NCI-H748 treated with DMSO at 0.1 percent for 48 hours (cell line): Measurements from ENCODE around the gene CDC14A.

Source experiments
- DNase-seq: peaks from one replicate; lab custom pipeline; 2025; lab: John Stamatoyannopoulos, UW

Gene CDC14A

DNA sequence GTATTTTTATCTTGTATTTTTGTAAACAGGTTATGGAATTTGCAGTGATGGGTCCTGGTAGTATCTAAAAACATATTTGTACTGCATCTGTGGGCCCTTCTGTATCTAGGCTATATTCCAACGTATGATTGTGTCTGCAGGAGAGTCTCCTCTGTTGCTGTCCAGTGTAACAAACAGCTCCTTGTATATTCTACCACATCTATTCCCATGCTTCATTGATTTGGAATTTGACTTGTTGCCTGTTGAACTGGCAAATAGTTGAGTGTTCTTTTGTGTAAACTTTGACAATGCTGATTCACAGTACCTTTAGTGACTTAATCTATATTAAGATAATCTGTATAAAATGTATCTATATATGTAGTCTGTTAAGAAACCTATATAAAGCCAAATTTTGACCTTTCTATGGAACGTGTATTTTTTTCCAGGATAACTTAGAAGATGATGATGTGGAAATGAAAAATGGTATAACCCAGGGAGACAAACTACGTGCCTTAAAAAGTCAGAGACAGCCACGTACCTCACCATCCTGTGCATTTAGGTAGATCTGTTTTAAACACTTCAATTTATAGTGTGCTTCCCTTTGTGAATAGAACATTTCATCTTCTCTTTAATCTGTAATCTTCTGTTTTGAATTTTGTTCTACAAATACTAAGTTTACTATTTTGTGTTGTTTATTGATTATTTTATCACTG lies 142.2 kb downstream of the CDC14A start:
- DNase-seq: no peak

- DNase-seq: no peak
Observed at GRCh38 chr1:100496896-100497295, 144.6 kb downstream of the CDC14A start.

DNA sequence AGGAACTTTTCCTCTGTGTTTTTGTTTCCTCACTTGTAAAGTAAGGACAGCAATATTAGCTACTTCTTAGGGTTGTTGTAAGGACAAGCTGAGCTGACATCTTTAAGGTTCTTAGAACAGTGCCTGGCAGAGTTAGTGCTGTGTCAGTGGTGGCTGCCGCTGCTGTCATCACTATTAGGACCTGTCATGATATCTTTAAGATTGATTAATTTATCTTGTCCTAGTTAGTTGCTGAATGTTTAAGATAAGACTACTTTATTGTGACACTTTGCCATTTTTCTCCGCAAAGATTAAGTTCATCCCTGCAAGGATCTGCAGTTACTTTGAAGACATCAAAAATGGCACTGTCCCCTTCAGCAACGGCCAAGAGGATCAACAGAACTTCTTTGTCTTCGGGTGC lies 145.5 kb downstream of the CDC14A start:
- DNase-seq: no peak

DNA sequence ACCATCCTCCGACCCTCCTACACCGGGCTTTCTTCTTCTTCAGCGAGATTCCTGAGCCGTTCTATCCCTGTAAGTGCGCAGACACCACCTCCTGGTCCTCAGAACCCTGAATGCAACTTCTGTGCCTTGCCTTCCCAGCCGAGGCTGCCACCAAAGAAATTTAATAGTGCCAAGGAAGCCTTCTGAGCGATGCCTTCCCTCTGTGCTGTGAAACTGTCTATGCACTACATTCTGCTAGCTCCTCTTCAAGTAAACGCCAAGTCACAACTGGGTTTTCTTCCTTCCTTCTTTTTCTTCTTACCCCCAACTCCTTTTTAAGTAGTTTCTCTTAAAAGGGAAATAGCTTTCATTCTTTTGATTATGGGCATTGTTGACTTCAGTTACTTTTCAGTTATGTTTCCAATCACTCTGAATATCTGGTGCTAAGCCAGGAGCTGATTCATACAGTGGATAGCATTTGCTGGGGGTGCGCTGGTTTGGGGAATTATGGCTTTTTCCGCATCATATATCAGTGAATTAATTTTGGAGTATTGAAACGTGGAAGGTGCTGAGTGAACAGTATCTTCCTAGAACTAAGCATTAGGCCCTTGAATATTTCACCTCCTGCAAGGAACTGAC lies 147.0 kb downstream of the CDC14A start:
- no peak for DNase-seq

DNA sequence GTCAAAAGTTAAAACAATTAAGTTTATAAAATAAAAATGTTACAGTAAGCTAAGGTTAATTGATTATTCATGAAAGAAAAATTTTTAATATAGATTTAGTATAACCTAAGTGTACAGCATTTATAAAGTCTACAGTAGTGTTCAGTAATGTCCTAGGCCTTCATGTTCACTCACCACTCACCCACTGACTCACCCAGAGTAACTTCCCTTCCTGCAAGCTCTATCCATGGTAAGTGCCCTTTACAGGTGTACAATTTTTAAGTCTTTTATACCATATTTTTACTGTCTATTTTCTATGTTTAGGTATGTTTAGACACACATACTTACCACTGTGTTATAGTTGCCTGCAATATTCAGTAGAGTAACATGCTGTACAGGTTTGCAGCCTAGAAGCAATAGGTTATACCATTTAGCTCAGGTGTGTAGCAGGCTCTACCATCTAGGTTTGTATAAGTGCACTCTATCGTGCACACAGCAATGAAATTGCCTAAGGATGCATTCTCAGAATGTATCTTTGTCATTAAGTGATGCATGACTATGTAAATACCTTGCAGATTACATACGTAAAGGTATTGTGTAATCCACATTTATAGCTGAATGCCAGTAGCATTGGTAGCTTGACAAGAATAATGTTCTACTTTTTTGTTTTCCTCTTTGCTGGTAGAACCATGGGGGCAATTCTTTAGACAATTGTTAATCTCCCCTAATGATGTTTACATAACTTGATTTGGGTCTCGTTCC lies 149.9 kb downstream of the CDC14A start:
- peak; percentile 49 for DNase-seq

DNA sequence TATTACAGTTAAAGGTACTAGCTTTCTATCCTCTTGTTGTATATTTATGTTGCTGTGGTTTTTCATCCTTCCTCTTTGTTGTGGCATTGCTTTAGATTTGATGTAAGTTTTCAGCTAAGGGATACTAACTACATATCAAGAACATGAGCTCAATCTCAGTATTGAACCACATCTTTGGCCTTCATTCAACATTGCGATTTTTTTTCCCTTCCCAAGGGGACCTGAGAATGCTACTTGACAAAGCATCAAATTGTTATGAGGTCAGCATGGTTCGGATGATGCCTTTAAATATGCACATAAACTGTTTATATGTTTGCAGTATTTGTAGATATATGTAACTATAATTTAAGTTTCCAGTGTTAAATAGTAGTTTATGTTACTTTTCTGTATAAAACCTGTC lies 153.9 kb downstream of the CDC14A start:
- DNase-seq: no peak

GRCh38 chr1:100510451-100510850 lies 158.1 kb downstream of the CDC14A start:
- DNase-seq: no peak

DNA sequence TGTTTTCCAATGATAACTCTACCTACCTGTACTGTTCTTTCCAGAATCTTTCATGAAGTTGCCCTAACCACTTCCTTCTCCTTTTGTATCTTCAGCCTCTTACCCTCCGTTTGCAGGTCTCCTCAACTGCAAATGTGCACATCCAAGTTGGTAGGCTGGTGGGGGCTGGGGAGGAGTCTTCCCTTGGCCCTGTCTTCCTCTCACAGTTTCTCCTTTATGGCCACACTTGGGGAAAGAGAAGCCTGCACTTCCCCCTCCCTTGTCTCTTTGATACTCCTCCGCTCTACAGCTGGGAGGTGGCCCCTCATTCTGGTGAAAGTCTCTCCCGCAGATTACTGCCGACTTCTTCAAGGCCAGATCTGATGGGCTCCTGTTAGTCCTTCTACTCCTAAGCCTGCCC lies 158.8 kb downstream of the CDC14A start:
- no peak for DNase-seq

DNA sequence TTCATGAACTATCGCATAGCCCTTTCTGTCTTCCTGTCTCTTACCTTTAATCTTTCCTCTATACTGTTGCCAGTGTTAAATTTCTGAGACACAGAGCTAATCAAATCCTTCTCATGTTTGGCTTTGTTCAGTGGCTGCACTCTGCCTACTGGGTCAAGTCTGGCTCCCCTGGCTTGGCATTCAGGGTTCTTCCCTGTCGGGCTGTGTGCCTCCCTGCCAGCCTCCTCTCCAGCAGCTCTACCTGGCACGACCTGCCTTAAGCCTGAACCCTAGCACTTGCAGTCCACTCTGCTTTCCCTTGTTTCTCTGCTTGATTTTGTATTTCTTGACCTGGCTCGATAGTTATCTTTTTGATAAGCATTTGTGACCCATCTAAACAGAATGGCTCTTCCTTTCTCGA lies 159.5 kb downstream of the CDC14A start:
- DNase-seq: no peak

- DNase-seq: no peak
Observed at GRCh38 chr1:100512803-100513352, 160.6 kb downstream of the CDC14A start.

DNA sequence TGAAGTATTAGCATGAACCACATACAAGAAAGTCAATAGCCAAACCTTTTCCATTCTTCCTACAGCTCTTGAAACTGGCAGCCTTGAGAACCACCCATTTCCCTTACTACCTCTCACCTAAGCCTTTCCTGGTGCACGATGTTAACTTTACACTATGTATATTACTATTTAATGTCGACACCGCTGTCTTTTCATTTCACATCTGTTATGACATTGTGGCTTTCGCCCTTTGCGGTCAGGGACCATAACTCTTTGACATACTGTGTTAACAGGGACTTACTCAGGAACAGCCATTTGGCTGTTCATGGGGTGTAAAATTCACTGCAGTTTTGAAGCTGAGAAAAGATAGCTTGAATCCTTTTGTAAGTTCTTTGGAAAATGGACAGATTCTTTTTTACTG lies 164.6 kb downstream of the CDC14A start:
- no peak for DNase-seq

- DNase-seq: no peak
Observed at GRCh38 chr1:100517515-100517914, 165.2 kb downstream of the CDC14A start.

- DNase-seq: no peak
Observed at GRCh38 chr1:100518023-100518422, 165.7 kb downstream of the CDC14A start.

GRCh38 chr1:100523038-100523652 lies 170.8 kb downstream of the CDC14A start:
- DNase-seq: no peak

DNA sequence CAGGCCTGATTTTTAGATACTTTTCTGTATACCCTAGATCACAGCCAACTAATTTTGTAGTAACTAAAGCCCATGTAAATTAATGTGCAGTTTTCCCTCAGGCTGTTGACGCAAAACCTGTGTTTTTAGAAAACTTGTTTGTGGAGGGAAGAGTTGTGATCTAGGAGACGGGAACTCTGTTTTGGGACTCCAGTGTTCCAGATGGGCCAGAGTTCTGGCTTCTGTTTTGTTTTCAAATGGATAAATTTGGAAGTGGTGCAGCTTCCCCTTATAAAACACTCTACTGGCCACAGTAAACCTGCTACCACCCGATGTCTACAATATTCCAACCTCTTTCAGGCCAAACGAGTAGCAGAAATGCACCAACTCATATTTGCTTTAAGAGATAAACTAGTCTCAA lies 172.0 kb downstream of the CDC14A start:
- no peak for DNase-seq

GRCh38 chr1:100526894-100527293 lies 174.6 kb downstream of the CDC14A start:
- DNase-seq: no peak

DNA sequence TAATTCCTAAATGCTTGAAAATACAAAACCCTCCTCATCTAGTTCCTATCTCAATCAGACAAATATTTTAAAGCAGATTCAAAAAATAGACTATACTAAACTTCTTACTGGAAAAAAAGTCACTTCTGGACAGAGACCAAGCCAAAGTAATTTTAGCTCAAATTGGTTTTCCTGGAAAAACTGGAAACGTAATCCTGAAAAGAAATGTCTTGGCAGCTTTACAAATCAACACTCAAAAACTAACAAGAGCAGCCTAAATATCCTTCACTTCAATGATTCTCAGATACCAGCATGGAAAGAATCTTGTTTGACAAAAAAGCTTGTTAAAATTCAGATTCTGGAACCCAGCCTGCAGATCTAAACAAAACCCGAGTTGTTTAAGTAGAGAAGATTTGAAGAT lies 176.6 kb downstream of the CDC14A start:
- DNase-seq: no peak

GRCh38 chr1:100530141-100530540 lies 177.8 kb downstream of the CDC14A start:
- no peak for DNase-seq

DNA sequence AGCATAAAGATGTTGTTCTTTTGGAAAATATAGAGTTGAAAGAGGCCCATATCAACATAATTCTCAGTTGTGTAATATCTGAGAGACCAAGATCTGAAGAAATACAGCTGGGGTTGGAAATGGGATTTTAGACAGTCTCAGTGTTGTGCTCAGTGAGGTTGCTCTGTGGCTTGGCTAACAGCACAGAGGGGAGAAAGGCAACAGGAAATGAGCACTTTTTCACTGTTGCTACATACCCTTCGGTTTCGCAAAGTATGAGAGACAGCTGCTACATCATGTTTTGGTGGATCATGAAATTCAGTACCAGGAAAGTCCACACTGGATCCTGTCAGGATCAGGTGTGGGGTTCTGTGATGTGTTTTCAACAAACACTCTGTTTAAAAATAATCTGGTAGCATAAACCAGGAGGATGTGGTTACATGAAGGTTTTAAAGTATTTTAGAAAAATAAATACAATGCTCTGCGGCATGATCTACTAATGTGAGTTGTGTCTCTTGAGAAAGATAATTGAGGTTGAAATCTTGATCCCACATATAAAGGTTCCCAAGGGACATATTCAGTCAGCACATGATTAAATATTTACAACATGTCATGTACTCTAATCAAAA lies 178.7 kb downstream of the CDC14A start:
- DNase-seq: no peak

GRCh38 chr1:100532645-100533044 lies 180.3 kb downstream of the CDC14A start:
- DNase-seq: no peak

GRCh38 chr1:100535264-100535663 lies 183.0 kb downstream of the CDC14A start:
- DNase-seq: no peak

DNA sequence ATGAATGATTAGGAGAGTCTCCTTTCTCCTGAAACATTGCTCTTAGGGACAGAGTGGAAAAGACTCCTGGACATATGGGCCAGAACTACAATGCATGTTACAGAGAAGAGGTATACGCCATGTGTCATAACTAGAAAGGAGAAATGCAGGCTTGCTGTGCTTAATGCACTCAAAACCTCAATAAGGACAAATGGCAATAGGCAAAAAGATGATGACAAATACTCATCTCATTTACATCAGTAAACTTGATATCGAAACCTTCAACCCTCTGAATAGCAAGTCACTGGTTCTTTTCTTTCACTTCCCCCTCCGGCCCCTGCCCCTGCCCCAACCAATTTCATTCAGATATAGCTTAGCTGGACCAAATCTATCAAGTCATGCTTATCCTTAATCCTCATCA lies 183.7 kb downstream of the CDC14A start:
- DNase-seq: no peak
